HepG2 (cell line): ENCODE data around the gene ENTPD7. TPM values are rescaled to one million over a fixed set of nuclear protein-coding genes. Genes with fewer than 3 reads are reported as not detected.

Source experiments
- ATAC-seq: fragments of 200-7000 bp; cut with Tn5 transposase; 3 replicates; pipeline ENCODE4 v1.9.1; 2020; ENCODE audit warnings: mild to moderate bottlenecking, moderate library complexity
- BruUV-seq: library from RNA; stranded (reverse); fragments of 400-500 nt; replicated peaks from 2 replicates; lab custom pipeline; 2021; lab: Mats Ljungman, UMichigan
- CTCF ChIA-PET: fragments of 300-600 bp; formaldehyde crosslinking; extraction: SDS; loops from one replicate; lab custom pipeline; 2021; ENCODE audit warnings: low total read pairs, inconsistent platforms, low intra/inter-chr PET ratio; lab: Yijun Ruan, JAX
- POLR2A ChIA-PET: fragments of 350-600 bp; sonication (Branson Sonifier 250); formaldehyde crosslinking; loops from one replicate; lab custom pipeline; 2020; ENCODE audit warnings: antibody characterized with exemption, inconsistent platforms; lab: Yijun Ruan, JAX
- DNase-seq: peaks from one replicate; pipeline ENCODE4 v3.0.0-alpha.2; 2015; ENCODE audit warnings: low spot score
- FAIRE-seq: peaks from 3 replicates; lab custom pipeline; 2011; peaks lifted over from hg19 to GRCh38; lab: Jason Lieb, UNC
- H2AFZ ChIP-seq: one replicate; pipeline ENCODE4 v1.6.1; 2011; ENCODE audit warnings: low read length, inconsistent platforms
- H3K27ac ChIP-seq: fragments of 300-600 bp; 3 replicates; pipeline ENCODE4 v1.8.0; 2011; ENCODE audit warnings: mixed run types, mild to moderate bottlenecking, mixed read lengths, low read length, inconsistent platforms; ENCODE audit not compliant: insufficient read depth; ENCODE audit errors: extremely low read length
- H3K27me3 ChIP-seq, 2 experiments: fragments of 200-600 bp in 1 of 2; 2 replicates in 1 of 2; 3 replicates in 1 of 2; pipeline versions ENCODE4 v1.6.0 to v1.8.0; 2011; ENCODE audit warnings: low read length in 2 of 2, mild to moderate bottlenecking in 2 of 2, moderate library complexity in 2 of 2, inconsistent platforms in 1 of 2; ENCODE audit not compliant: insufficient read depth in 2 of 2, control insufficient read depth in 1 of 2
- H3K36me3 ChIP-seq, 2 experiments: fragments of 200-600 bp in 1 of 2; replicated peaks in 1 of 2; 2 replicates in 1 of 2; 3 replicates in 1 of 2; pipeline versions ENCODE4 v1.5.1 to v1.8.0; 2011; ENCODE audit warnings: low read length in 2 of 2, inconsistent platforms in 1 of 2; ENCODE audit not compliant: insufficient read depth in 2 of 2, control insufficient read depth in 1 of 2
- H3K4me1 ChIP-seq: 2 replicates; pipeline ENCODE4 v1.5.1; 2012; ENCODE audit warnings: low read length, inconsistent platforms; ENCODE audit not compliant: insufficient read depth
- H3K4me2 ChIP-seq: 2 replicates; pipeline ENCODE4 v1.6.0; 2011; ENCODE audit warnings: low read depth, low read length, inconsistent platforms
- H3K4me3 ChIP-seq, 3 experiments: fragments of 200-600 bp in 1 of 3; sonication (generic), shearing (Covaris generic) in 1 of 3; replicated peaks in 1 of 3; 2 replicates each; pipeline ENCODE4 v1.5.1; 2011 to 2016; ENCODE audit warnings: low read length in 3 of 3, inconsistent platforms in 2 of 3, low read depth in 2 of 3, mild to moderate bottlenecking in 2 of 3, control low read depth in 1 of 3, mixed read lengths in 1 of 3; ENCODE audit not compliant: insufficient read depth in 1 of 3
- H3K79me2 ChIP-seq: one replicate; pipeline ENCODE4 v1.6.1; 2011; ENCODE audit warnings: low read length, inconsistent platforms; ENCODE audit not compliant: insufficient read depth
- H3K9ac ChIP-seq: 2 replicates; pipeline ENCODE4 v1.6.0; 2011; ENCODE audit warnings: mild to moderate bottlenecking, low read depth, low read length, inconsistent platforms; ENCODE audit not compliant: insufficient read depth
- H3K9me3 ChIP-seq: 2 replicates; pipeline ENCODE4 v1.5.1; 2012; ENCODE audit warnings: mild to moderate bottlenecking, low read length
- H4K20me1 ChIP-seq: 2 replicates; pipeline ENCODE4 v1.6.0; 2011; ENCODE audit warnings: inconsistent platforms, mild to moderate bottlenecking, low read length, moderate library complexity; ENCODE audit not compliant: insufficient read depth
- DR1 ChIP-seq: sonication (generic); formaldehyde crosslinking; IDR thresholded peaks from 2 replicates; pipeline ENCODE4 v1.8.0; 2021; ENCODE audit warnings: mild to moderate bottlenecking, missing genetic modification reagents, inconsistent platforms
- E2F5 ChIP-seq: sonication (generic); formaldehyde crosslinking; conservative IDR thresholded peaks from 2 replicates; pipeline ENCODE4 v1.4.0; 2020; ENCODE audit warnings: missing genetic modification reagents
- HDAC2 ChIP-seq: sonication (generic); formaldehyde crosslinking; IDR thresholded peaks from 2 replicates; pipeline ENCODE4 v1.4.0; 2020; ENCODE audit warnings: missing genetic modification reagents
- HNRNPUL1 ChIP-seq: fragments of 200-400 bp; formaldehyde crosslinking; IDR thresholded peaks from 2 replicates; pipeline ENCODE4 v1.6.1; 2017; ENCODE audit warnings: low read depth, mild to moderate bottlenecking, low read length, moderate library complexity
- JUNB ChIP-seq: sonication (generic); formaldehyde crosslinking; IDR thresholded peaks from 2 replicates; pipeline ENCODE4 v1.8.0; 2022; ENCODE audit warnings: missing genetic modification reagents, mild to moderate bottlenecking, borderline replicate concordance
- MLXIP ChIP-seq: sonication (generic); formaldehyde crosslinking; IDR thresholded peaks from 2 replicates; pipeline ENCODE4 v1.9.0; 2021; ENCODE audit warnings: missing genetic modification reagents, borderline replicate concordance
- NBN ChIP-seq: fragments of 450-650 bp; conservative IDR thresholded peaks from 2 replicates; pipeline ENCODE4 v1.6.1; 2017
- NPAS2 ChIP-seq: sonication (generic); formaldehyde crosslinking; IDR thresholded peaks from 2 replicates; pipeline ENCODE4 v1.8.0; 2022; ENCODE audit warnings: mild to moderate bottlenecking, missing genetic modification reagents, borderline replicate concordance
- NR2F6 ChIP-seq, 2 experiments: IDR thresholded peaks; 2 replicates each; pipeline ENCODE4 v1.6.1; 2016; ENCODE audit warnings: antibody characterized with exemption in 1 of 2, mild to moderate bottlenecking in 1 of 2
- RCOR2 ChIP-seq: IDR thresholded peaks from 2 replicates; pipeline ENCODE4 v1.6.1; 2016; ENCODE audit warnings: missing biosample characterization, missing genetic modification reagents
- RFX3 ChIP-seq: IDR thresholded peaks from 2 replicates; pipeline ENCODE4 v1.6.1; 2016; ENCODE audit warnings: missing biosample characterization, missing genetic modification reagents
- SIN3A ChIP-seq: IDR thresholded peaks from 2 replicates; pipeline ENCODE4 v1.6.1; 2011; ENCODE audit warnings: low read depth, mild to moderate bottlenecking, control low read depth, low read length, borderline replicate concordance
- SMC3 ChIP-seq: IDR thresholded peaks from 2 replicates; pipeline ENCODE4 v1.6.1; 2011; ENCODE audit warnings: low read length, improper control_type of control experiment
- ZNF143 ChIP-seq: sonication (generic); formaldehyde crosslinking; IDR thresholded peaks from 2 replicates; pipeline ENCODE4 v1.4.0; 2020; ENCODE audit warnings: missing genetic modification reagents
- ZNF18 ChIP-seq: sonication (generic); formaldehyde crosslinking; IDR thresholded peaks from 2 replicates; pipeline ENCODE4 v1.8.0; 2022; ENCODE audit warnings: mild to moderate bottlenecking, missing genetic modification reagents; ENCODE audit not compliant: insufficient replicate concordance
- ZNF441 ChIP-seq: sonication (generic); formaldehyde crosslinking; IDR thresholded peaks from 2 replicates; pipeline ENCODE4 v1.7.0; 2021; ENCODE audit warnings: missing genetic modification reagents, borderline replicate concordance
- ZNF446 ChIP-seq: sonication (generic); formaldehyde crosslinking; IDR thresholded peaks from 2 replicates; pipeline ENCODE4 v1.5.0; 2020; ENCODE audit warnings: mild to moderate bottlenecking, missing genetic modification reagents
- ZNF577 ChIP-seq: sonication (generic); formaldehyde crosslinking; IDR thresholded peaks from 2 replicates; pipeline ENCODE4 v1.4.0; 2020; ENCODE audit warnings: mild to moderate bottlenecking, low read depth, missing genetic modification reagents, borderline replicate concordance
- ZNF891 ChIP-seq: sonication (generic); formaldehyde crosslinking; IDR thresholded peaks from 2 replicates; pipeline ENCODE4 v1.5.0; 2020; ENCODE audit warnings: mild to moderate bottlenecking, missing genetic modification reagents
- WGBS: methylation state at CpG from one replicate; pipeline ENCODE4 v1.1.6; 2017; ENCODE audit warnings: low lambda C conversion rate; 5-methylcytosine and 5-hydroxymethylcytosine counted together
- in situ Hi-C: cut with HindIII; loops from 2 replicates; pipeline ENCODE4 v1.10.0; 2017; ENCODE audit warnings: low pct_unique_long_range_greater_than_20kb; ENCODE audit not compliant: extremely low pct_ligation_motif_present
- intact Hi-C: fragments of 100-400 bp; cut with micrococcal nuclease; formaldehyde crosslinking; loops from one replicate; pipeline ENCODE4 v1.10.0; 2022; ENCODE audit not compliant: unreplicated experiment
- polyA plus RNA-seq, 8 experiments: library from polyadenylated mRNA; depleted of rRNA in 3 of 8; stranded (reverse) in 7 of 8; unstranded in 1 of 8; fragments of >200 nt; fragmentation: Illumina TruSeq in 4 of 8; extraction: Trizol in 4 of 8; gene quantifications; 2 replicates each; pipeline versions ENCODE4 v1.2.1 to v1.2.3, GENCODE V29; 2011 to 2016; ENCODE audit warnings: low read depth in 4 of 8, missing spikeins in 1 of 8, mixed read lengths in 1 of 8; ENCODE audit not compliant: insufficient read depth in 1 of 8
- total RNA-seq, 5 experiments: library from RNA; depleted of rRNA; stranded (reverse); fragments of >200 nt; fragmentation: Illumina TruSeq; extraction: Trizol; gene quantifications; 2 replicates each; pipeline ENCODE4 v1.2.3, GENCODE V29; 2016; ENCODE audit warnings: low read depth in 1 of 5

Gene ENTPD7
- total and polyA plus RNA-seq, 2 of the 13 experiments (the other 11 are each of a cell fraction or from before 2014, with no cell fraction given) = 7.6 to 36.5 TPM

- no peak for TF ChIP-seq E2F5
- TF ChIP-seq HDAC2 (CRISPR knock-in tag) = no peak
- no peak for TF ChIP-seq ZNF143 (CRISPR knock-in tag)
- TF ChIP-seq ZNF18 (CRISPR knock-in tag) = no peak
- TF ChIP-seq NBN = no peak
Observed at GRCh38 chr10:99714446-99714845, 55.1 kb downstream of the ENTPD7 start (continued).

GRCh38 chr10:99720387-99720786 is 61.1 kb downstream of the ENTPD7 start:
- no peak for ATAC-seq
- Histone ChIP-seq H3K9me3 (no peaks in the 10 kb centered on the region), H3K9ac (no peak overlapping the region), H3K79me2 (no peaks in the 10 kb centered on the region), H4K20me1 (no peaks in the 10 kb centered on the region), H3K4me2 (no peak overlapping the region), H3K36me3 (peaks cover 22 to 52% of the 10 kb centered on the region in 2 experiments; a peak in 4 of 5 replicates), H3K27me3 (no peaks in the 10 kb centered on the region), H3K4me1 (no peaks in the 10 kb centered on the region), H3K4me3 (no peak overlapping the region), H3K27ac (no peak overlapping the region), H2AFZ (no peak overlapping the region)
- ChIA-PET CTCF (no interaction called here), POLR2A (interaction anchor here (1.4 kb wide), 1 partner anchor 12 kb away, joined by 6 read pairs; the partner anchor contains the start of genes COX15 and CUTC)
- no peak for DNase-seq
- FAIRE-seq = no peak
- BruUV-seq = no TSS peak
- intact Hi-C loops (no loop called here), in situ Hi-C loops (no loop called here)
- WGBS = 88% methylated on average over 2 of the region's 2 CpGs
- TF ChIP-seq ZNF446 (CRISPR knock-in tag) (no peak), RCOR2 (no peak), ZNF891 (CRISPR knock-in tag) (no peak), NR2F6 (IDR thresholded peaks at IDR 0.05) (no peak), NR2F6 (CRISPR knock-in tag; IDR thresholded peaks at IDR 0.05) (no peak), ZNF441 (CRISPR knock-in tag) (no peak), RFX3 (CRISPR knock-in tag) (no peak), ZNF143 (CRISPR knock-in tag) (no peak), JUNB (CRISPR knock-in tag) (no peak), SMC3 (no peak), DR1 (CRISPR knock-in tag) (no peak), HNRNPUL1 (no peak), NPAS2 (CRISPR knock-in tag) (no peak), SIN3A (no peak), ZNF577 (no peak), MLXIP (CRISPR knock-in tag) (no peak)
